NT2/D1 (cell line): ENCODE measurements around the gene FAR2.
"Not testable (repeated sequence)": the region's sequence is repeated elsewhere in the genome, so short reads cannot be mapped to it uniquely, and the experiment has no call there.

ENCODE experiments used
- DNase-seq: peaks from one replicate; pipeline ENCODE4 v3.0.0-alpha.2; 2011; ENCODE audit warnings: low read depth, low spot score
- H3K27me3 ChIP-seq: 2 replicates; pipeline ENCODE4 v1.6.0; 2011; ENCODE audit warnings: mild to moderate bottlenecking; ENCODE audit not compliant: insufficient read length, insufficient read depth
- H3K36me3 ChIP-seq: 2 replicates; pipeline ENCODE4 v1.6.1; 2011; ENCODE audit warnings: mild to moderate bottlenecking, low read length, mixed read lengths; ENCODE audit not compliant: insufficient read depth, insufficient read length
- H3K4me1 ChIP-seq: 2 replicates; pipeline ENCODE4 v1.5.1; 2011; ENCODE audit not compliant: insufficient read depth, insufficient read length
- H3K4me3 ChIP-seq: 2 replicates; pipeline ENCODE4 v1.5.1; 2011; ENCODE audit warnings: low read depth; ENCODE audit not compliant: insufficient read length
- H3K9ac ChIP-seq: 2 replicates; pipeline ENCODE4 v1.6.0; 2011; ENCODE audit warnings: low read depth; ENCODE audit not compliant: insufficient read length
- H3K9me3 ChIP-seq: 2 replicates; pipeline ENCODE4 v1.5.1; 2011; ENCODE audit warnings: mild to moderate bottlenecking, low read length; ENCODE audit not compliant: insufficient read depth
- SUZ12 ChIP-seq: IDR thresholded peaks from 2 replicates; pipeline ENCODE4 v1.6.1; 2011; ENCODE audit not compliant: insufficient read length, insufficient read depth; ENCODE audit errors: extremely low read depth
- YY1 ChIP-seq: IDR thresholded peaks from 2 replicates; pipeline ENCODE4 v1.6.1; 2011; ENCODE audit not compliant: insufficient read length, insufficient read depth
- ZNF274 ChIP-seq: IDR thresholded peaks from 2 replicates; pipeline ENCODE4 v1.6.1; 2011; ENCODE audit warnings: mild to moderate bottlenecking, low read depth, low read length

Gene FAR2

GRCh38 chr12:29380536-29381523, 231.8 kb downstream of the FAR2 start, which contains the start of gene ERGIC2:
Gene ERGIC2, minus strand, starts transcription at chr12:29381172. Its CDS starts 9,539 bp downstream, at chr12:29371633.
- peak; percentile 100 for DNase-seq
- TF ChIP-seq SUZ12 (no peak), ZNF274 (no peak), YY1 (peak; percentile 83)

GRCh38 chr12:29382251-29382650, 233.2 kb downstream of the FAR2 start:
- 0 out of 2 replicates have a peak, but pooled peaks cover 1% of the 10 kb centered on the region for H3K9me3 ChIP-seq
- H3K36me3 ChIP-seq = peaks cover 11% of the 10 kb centered on the region
- TF ChIP-seq SUZ12 = no peak
- no peak for TF ChIP-seq ZNF274
- TF ChIP-seq YY1 = no peak
- no peaks in the 10 kb centered on the region for H3K4me1 ChIP-seq
- no peak overlapping the region for H3K4me3 ChIP-seq
- no peak overlapping the region for H3K9ac ChIP-seq
- no peaks in the 10 kb centered on the region for H3K27me3 ChIP-seq
- no peak for DNase-seq

More at GRCh38 chr12:29380536-29381523, 231.8 kb downstream of the FAR2 start, which contains the start of gene ERGIC2:
- H3K9ac ChIP-seq = peak within 1 kb of the TSS; percentile 98
- 0 out of 2 replicates have a peak, but pooled peaks cover 7% of the 10 kb centered on the region for H3K9me3 ChIP-seq
- no peaks in the 10 kb centered on the region for H3K27me3 ChIP-seq
- no peaks in the 10 kb centered on the region for H3K4me1 ChIP-seq
- H3K36me3 ChIP-seq = peaks cover 19% of the 10 kb centered on the region
- peak within 1 kb of the TSS; percentile 99 for H3K4me3 ChIP-seq

- not testable (repeated sequence) for DNase-seq, H3K9ac ChIP-seq, H3K27me3 ChIP-seq, H3K4me3 ChIP-seq, H3K4me1 ChIP-seq, H3K36me3 ChIP-seq, H3K9me3 ChIP-seq
These were observed 236.1 kb downstream of the FAR2 start for GRCh38 chr12:29385194-29385593.
